C4-2B (cell line): ENCODE results near the gene ZNF609.

ENCODE experiments used
- H3K27ac ChIP-seq: fragments of 450-650 bp; 2 replicates; pipeline ENCODE4 v1.5.1; 2017
- ZFX ChIP-seq: fragments of 450-650 bp; IDR thresholded peaks from 2 replicates; pipeline ENCODE4 v1.6.1; 2017
- TF ChIP-seq, protein P1 (sequence below): fragments of 450-650 bp; conservative IDR thresholded peaks from 2 replicates; pipeline ENCODE4 v1.5.1; 2017; ENCODE audit warnings: mild to moderate bottlenecking

The ZNF609 gene

DNA sequence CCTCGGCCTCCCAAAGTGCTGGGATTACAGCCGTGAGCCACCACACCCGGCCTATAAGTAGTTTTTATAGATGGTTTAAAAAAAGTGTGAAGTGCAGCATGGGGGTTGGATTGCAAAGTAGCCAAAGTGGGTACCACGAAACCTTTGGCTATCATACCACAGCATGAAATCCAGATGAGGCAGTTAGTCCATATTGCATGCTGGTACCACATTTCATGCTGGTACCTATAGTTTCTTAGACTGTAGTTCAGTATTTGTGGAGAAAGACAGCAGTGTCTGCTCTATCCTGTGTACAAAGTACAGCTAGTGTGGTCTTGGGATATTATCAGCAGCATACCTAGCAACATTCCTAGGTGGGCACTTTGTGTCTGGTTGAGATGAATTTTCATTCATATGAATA, 11.8 kb downstream of the ZNF609 start:
- TF ChIP-seq, protein P1, sequence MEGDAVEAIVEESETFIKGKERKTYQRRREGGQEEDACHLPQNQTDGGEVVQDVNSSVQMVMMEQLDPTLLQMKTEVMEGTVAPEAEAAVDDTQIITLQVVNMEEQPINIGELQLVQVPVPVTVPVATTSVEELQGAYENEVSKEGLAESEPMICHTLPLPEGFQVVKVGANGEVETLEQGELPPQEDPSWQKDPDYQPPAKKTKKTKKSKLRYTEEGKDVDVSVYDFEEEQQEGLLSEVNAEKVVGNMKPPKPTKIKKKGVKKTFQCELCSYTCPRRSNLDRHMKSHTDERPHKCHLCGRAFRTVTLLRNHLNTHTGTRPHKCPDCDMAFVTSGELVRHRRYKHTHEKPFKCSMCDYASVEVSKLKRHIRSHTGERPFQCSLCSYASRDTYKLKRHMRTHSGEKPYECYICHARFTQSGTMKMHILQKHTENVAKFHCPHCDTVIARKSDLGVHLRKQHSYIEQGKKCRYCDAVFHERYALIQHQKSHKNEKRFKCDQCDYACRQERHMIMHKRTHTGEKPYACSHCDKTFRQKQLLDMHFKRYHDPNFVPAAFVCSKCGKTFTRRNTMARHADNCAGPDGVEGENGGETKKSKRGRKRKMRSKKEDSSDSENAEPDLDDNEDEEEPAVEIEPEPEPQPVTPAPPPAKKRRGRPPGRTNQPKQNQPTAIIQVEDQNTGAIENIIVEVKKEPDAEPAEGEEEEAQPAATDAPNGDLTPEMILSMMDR, result no peak
- no peak overlapping the region for H3K27ac ChIP-seq

DNA sequence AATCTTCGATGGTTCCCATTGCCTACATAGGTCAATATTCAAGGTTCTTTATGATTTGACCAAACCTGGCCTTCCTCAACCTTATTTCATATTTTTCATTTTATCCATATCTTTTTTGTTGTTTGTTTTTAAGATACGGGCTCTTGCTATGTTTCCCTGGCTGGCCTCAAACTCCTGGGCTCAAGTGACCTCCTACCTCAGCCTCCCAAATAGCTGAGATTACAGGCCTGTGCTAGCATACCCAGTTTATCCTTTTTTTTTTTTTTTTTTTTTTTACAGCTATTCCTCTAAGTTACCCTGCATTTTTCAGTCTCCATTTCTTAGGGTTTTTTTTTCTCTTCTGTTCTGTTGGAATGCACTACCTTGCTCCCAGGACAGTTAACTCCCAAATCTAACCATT, 14.5 kb downstream of the ZNF609 start:
- H3K27ac ChIP-seq, result no peak overlapping the region
- TF ChIP-seq ZFX, result no peak
- TF ChIP-seq, protein P1, result no peak

DNA sequence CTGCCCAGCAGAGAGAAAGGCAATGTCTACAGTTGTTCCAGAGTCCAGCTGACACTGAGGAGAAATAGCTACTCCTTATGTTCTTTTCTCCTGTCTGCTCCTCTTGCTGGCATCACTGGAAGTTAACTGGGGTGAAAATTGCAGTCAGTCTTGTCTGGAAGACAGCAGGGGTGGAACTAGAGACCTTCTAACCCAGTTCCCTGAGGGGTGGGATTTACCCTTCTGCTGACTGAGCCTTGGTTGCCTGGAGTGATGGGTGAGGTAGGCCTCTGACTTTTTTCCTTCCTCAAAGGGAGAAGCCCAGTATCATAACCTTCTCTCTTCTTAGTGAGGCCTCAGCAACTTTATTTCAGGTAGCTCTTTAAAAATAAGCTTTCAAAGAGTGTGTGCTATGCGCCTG, 16.2 kb downstream of the ZNF609 start:
- no peak for TF ChIP-seq ZFX
- TF ChIP-seq, protein P1, result no peak
- no peak overlapping the region for H3K27ac ChIP-seq

DNA sequence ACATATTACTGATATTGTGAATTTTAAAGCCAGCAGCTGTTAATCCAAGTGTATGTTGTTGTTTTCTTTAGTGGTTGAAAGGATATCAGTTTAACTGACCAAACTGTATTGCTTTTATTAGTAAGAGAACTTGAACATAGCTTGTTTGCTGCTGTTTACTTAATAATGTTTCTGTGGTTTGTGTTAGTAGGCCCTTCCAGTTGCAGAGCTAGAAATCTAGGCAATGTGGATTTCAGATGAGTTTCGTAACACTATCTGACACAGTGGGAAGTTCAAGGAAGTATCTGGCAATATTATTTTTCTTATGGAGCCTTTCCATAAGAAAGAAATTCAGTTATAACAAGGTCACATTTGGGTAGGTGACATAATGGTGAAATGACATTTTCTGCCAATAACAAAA, 18.5 kb downstream of the ZNF609 start:
- H3K27ac ChIP-seq, result no peak overlapping the region
- TF ChIP-seq ZFX, result no peak
- TF ChIP-seq, protein P1, result no peak

DNA sequence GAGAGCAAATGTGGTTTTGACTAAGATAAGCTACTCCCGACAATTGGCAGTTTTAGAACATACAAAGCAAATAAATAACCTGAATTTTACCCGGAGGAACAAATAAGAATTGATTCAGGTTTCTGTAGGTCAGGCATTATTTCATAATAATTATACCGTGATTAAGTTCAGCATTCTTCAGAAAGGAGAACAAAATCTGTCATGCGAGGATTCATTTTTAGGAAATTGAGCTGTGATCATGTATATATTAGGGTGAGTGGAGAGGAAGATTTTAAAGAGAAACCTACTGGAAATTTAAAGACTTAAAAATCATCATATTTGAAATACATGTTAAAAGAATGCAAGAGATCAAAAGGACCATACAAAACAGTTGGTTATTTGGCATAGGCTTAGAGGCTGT, 20.5 kb downstream of the ZNF609 start:
- no peak overlapping the region for H3K27ac ChIP-seq
- TF ChIP-seq, protein P1, result no peak
- TF ChIP-seq ZFX, result no peak

DNA sequence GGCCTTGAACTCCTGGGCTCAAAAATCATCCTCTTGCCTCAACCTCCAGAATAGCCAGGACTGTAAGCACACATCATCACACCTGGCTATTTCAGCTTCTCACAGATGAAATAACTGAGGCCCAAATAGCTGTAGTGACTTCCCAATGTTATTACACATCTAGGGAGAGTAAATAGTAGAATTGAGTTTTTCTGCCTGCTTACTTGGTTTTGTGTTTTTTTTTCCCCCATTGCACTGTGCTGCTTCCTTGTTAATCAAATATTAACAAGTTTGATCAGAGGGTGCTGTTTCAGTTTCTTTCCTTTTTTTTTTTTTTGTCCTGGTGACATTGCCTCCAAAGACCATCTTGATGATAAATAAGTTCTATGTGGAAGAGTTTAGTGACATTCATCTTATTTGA, 23.4 kb downstream of the ZNF609 start:
- TF ChIP-seq, protein P1, result no peak
- no peak for TF ChIP-seq ZFX
- H3K27ac ChIP-seq, result no peak overlapping the region

DNA sequence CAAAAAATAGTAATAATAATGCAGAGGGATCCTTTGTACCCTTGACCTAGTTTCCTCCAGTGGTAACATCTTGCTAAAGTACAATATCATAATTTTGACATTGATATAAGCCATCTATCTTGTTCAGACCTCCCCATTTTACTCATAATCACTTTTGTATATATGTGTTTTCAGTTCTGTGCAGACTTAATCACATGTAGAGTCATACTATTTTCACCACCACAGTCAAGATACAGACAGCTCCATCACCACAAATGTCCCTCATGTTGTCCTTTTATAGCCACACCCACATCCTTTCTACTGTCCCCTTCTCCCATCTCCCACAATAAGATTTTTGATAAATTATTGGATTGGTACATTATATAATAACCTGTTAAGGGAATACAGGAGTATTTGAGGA, 25.4 kb downstream of the ZNF609 start:
- TF ChIP-seq ZFX, result no peak
- TF ChIP-seq, protein P1, result no peak

More for the DNA sequence above, 25.4 kb downstream of the ZNF609 start:
- no peak overlapping the region for H3K27ac ChIP-seq
